WERI-Rb-1 (cell line): ENCODE data around the gene EGLN1.

Source experiments
- DNase-seq: peaks from one replicate; pipeline ENCODE4 v3.0.0-alpha.2; 2020
- H3K27ac ChIP-seq: fragments of 250-450 bp; sonication (Bioruptor Pico); 2 replicates; pipeline ENCODE4 v1.5.1; 2020; ENCODE audit warnings: mild to moderate bottlenecking, moderate library complexity
- H3K27me3 ChIP-seq: fragments of 250-450 bp; sonication (Bioruptor Pico); 2 replicates; pipeline ENCODE4 v1.5.1; 2021; ENCODE audit warnings: mild to moderate bottlenecking, low read depth, moderate library complexity; ENCODE audit not compliant: insufficient read depth, severe bottlenecking
- H3K36me3 ChIP-seq: fragments of 250-450 bp; sonication (Bioruptor Pico); 2 replicates; pipeline ENCODE4 v1.5.1; 2020; ENCODE audit warnings: mild to moderate bottlenecking, moderate library complexity
- H3K4me3 ChIP-seq: 2 replicates; pipeline ENCODE4 v1.5.1; 2011; ENCODE audit warnings: low read depth, mild to moderate bottlenecking, control low read depth, low read length
- H3K9me3 ChIP-seq: fragments of 250-450 bp; sonication (Bioruptor Pico); 2 replicates; pipeline ENCODE4 v1.5.1; 2021; ENCODE audit warnings: mild to moderate bottlenecking, moderate library complexity; ENCODE audit not compliant: severe bottlenecking
- TF ChIP-seq, protein P1 (sequence below): IDR thresholded peaks from 2 replicates; pipeline ENCODE4 v1.5.1; 2011; ENCODE audit warnings: low read depth, mild to moderate bottlenecking, control low read depth, inconsistent platforms, low read length

Gene EGLN1

DNA sequence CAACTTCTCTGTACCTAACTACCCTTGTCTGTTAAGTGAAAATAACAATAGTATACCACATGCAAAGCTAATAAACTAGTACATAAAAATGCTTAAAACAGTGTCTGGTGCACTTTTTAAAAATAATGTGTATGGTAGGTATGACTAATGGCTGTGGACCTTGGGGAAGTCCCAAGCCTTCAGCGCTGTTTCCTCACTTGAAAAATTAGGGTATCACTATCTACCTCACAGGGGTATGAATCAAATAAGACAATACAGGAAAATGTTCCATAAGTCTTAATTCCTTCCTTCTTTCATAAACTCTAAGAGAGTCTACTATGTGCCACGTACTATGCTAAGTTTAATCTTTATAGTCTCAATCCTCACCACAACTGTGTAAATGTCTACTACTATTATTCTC, 32.0 kb downstream of the EGLN1 start:
- TF ChIP-seq, protein P1, sequence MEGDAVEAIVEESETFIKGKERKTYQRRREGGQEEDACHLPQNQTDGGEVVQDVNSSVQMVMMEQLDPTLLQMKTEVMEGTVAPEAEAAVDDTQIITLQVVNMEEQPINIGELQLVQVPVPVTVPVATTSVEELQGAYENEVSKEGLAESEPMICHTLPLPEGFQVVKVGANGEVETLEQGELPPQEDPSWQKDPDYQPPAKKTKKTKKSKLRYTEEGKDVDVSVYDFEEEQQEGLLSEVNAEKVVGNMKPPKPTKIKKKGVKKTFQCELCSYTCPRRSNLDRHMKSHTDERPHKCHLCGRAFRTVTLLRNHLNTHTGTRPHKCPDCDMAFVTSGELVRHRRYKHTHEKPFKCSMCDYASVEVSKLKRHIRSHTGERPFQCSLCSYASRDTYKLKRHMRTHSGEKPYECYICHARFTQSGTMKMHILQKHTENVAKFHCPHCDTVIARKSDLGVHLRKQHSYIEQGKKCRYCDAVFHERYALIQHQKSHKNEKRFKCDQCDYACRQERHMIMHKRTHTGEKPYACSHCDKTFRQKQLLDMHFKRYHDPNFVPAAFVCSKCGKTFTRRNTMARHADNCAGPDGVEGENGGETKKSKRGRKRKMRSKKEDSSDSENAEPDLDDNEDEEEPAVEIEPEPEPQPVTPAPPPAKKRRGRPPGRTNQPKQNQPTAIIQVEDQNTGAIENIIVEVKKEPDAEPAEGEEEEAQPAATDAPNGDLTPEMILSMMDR = no peak
- Histone ChIP-seq H3K36me3 (no peaks in the 10 kb centered on the region), H3K27me3 (no peaks in the 10 kb centered on the region), H3K4me3 (no peak overlapping the region), H3K9me3 (no peaks in the 10 kb centered on the region), H3K27ac (no peak overlapping the region)
- no peak for DNase-seq

DNA sequence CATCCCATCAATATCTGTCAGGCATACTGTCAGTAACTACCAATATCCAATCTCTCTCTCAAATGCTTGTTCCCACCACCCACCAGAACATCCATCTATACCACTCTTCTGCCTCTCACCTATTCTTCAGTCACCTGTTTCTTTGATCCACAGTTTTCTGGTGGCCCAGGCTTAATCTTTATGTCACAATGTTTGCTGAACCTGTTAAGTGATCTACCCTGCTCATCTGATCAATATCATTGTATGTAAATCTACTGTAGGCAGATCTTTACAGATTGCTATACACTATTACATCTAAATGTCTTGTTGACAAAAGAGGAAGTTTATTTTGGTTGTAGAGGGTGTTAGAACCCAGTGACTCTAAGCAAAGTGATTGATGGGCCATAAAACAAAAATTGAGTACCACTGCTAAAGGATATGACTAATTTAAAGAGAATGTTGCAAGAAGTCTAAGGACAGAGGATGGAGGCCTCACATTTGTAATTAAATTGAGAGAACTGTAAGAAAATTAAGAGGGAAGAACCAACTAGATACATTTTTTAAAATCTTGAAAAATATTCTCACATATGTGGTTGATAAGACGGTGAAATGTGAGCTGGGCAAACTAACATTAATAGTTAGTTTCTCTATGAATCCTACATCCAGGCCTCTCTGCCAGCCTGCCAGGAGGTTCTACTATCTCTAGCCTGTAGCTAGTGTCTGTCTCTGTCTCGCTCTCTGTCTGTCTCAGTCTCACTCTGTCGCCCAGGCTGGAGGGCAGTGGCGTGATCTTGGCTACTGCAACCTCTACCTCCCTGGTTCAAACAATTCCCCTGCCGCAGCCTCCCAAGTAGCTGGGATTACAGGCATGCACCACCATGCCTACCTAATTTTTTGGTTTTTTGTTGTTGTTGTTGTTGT, 34.1 kb downstream of the EGLN1 start:
- Histone ChIP-seq H3K4me3 (no peak overlapping the region), H3K27me3 (no peaks in the 10 kb centered on the region), H3K36me3 (no peaks in the 10 kb centered on the region), H3K9me3 (no peaks in the 10 kb centered on the region), H3K27ac (no peak overlapping the region)
- TF ChIP-seq, protein P1 = no peak
- no peak for DNase-seq

DNA sequence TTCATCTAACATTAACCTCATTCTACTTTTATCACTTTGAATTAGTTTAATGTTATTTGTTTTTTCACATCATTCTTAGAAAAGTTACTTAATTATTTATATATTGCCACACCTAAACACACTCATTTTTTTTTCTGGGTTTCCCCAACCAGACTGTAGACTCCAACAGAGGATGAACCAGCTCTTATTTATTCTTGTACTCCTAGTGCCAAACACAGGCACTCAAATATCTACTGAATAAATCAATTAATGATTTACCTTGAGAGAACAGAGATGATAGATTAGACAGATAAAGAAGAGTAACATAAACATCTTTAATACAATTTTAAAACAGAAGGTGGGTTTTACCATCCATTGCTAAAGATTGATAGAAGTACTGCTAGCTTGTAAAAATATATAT, 35.6 kb downstream of the EGLN1 start:
- Histone ChIP-seq H3K27me3 (no peaks in the 10 kb centered on the region), H3K4me3 (no peak overlapping the region), H3K9me3 (no peaks in the 10 kb centered on the region), H3K27ac (no peak overlapping the region), H3K36me3 (no peaks in the 10 kb centered on the region)
- TF ChIP-seq, protein P1 = no peak
- DNase-seq = no peak

GRCh38 chr1:231385416-231385748, 36.7 kb downstream of the EGLN1 start:
- H3K27ac ChIP-seq = no peak overlapping the region
- no peak for DNase-seq
- no peaks in the 10 kb centered on the region for H3K9me3 ChIP-seq
- H3K4me3 ChIP-seq = no peak overlapping the region
- H3K27me3 ChIP-seq = no peaks in the 10 kb centered on the region
- H3K36me3 ChIP-seq = no peaks in the 10 kb centered on the region
- TF ChIP-seq, protein P1 = no peak

GRCh38 chr1:231384696-231385415, 37.2 kb downstream of the EGLN1 start:
- H3K4me3 ChIP-seq = no peak overlapping the region
- TF ChIP-seq, protein P1 = no peak
- H3K9me3 ChIP-seq = no peaks in the 10 kb centered on the region
- H3K36me3 ChIP-seq = no peaks in the 10 kb centered on the region
- DNase-seq = no peak
- H3K27ac ChIP-seq = no peak overlapping the region
- H3K27me3 ChIP-seq = no peaks in the 10 kb centered on the region
